HG03025 (cell line): Measurements from ENCODE around the gene ZBBX.

Experiments
- ATAC-seq: cut with Tn5 transposase; IDR thresholded peaks from one replicate; pipeline ENCODE4 v1.9.1; 2021; ENCODE audit warnings: mild to moderate bottlenecking, moderate library complexity; ENCODE audit not compliant: unreplicated experiment, low FRiP score

The ZBBX gene

DNA sequence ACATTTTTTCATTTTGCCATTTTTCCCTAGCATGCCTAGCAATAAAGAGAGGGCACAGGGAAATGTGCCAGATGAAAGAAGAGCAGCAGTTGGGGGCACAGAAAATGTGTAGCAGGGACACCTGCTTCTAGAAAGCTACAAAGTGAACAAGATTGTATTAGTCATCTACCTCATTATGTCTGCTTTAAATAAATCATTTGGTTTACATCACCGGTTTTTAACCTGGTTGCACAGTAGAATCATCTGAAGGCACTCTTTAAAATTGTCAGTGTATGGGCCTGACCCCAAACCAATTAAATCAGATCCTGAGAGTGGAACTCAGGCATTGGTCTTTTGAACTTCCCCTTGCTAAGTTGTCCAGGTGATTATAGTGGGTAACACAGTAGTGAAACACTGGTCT, 73.8 kb downstream of the ZBBX start:
- ATAC-seq: no peak

- ATAC-seq: no peak
Observed at GRCh38 chr3:167305340-167305890, 74.7 kb downstream of the ZBBX start.

- ATAC-seq: no peak
Observed at GRCh38 chr3:167304077-167304476, 76.0 kb downstream of the ZBBX start.

DNA sequence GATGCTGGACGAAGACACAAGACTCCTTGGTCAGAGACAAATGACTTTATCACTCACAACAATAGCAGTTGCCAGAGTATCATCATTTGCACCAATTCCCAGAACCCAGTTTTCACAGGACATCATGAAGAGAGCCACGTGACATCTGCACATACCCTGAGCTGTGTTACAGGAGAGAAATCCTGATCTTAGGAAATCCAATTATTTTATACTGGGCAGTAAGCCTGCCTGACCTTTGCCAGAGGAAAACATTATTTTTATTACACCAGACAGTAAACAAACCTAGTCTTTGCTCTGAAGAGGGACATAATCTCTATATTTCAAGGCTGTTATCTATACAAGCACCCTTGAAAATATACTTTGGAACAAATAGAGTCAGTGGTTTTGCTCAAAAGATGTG, 77.4 kb downstream of the ZBBX start:
- ATAC-seq: no peak

DNA sequence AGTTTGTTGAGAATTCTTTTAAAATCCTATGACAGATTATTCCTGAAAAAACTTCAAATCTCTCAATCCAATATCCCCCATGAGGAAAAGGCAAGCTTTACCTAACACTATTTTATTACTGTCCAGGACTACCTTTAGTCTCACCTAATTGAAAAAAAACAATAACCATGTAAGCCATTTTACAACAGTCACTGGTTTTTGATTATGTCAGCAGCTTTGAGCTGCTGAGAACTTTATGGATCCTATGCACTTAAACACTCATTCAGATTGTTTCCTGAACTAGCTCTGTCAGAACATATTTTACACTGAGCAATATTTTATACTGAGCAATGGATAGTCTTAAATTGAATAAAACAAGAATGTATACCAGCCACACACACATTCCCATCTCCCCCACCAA, 79.9 kb downstream of the ZBBX start:
- no peak for ATAC-seq

DNA sequence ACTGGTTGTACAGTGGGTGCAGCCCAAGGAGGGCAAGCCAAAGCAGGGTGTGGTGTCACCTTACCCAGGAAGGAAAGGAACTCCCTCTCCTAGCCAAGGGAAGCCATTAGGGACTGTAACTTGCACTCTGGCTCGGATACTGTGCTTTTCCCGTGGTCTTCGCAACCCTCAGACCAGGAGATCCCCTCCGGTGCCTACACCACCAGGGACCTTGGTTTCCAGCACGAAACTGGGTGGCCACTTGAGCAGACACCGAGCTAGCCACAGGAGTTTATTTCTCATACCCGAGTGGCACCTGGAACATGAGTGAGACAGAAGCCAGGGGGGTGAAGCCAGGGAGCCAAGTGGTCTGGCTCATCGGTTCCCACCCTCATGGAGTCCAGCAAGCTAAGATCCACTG, 90.7 kb downstream of the ZBBX start:
- no peak for ATAC-seq

GRCh38 chr3:167288737-167289136, 91.4 kb downstream of the ZBBX start:
- ATAC-seq: no peak

DNA sequence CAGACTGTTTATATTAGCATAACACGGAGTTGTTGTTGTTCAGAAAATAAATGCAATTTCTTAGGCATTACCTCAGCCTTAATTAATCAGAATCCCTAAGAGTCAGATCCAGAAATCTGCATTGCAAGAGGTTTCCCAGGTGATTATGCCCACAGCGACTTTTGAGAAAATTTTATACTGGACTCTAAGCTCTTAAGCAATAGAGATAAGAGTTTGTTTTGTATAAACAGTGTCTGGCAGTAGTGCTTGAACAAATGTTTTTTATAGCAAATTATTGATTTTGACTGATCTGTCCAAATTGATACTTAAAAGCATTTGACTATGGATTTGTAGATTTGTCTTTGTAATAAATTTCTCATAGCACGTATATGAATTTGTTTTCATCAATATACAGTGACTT, 92.8 kb downstream of the ZBBX start:
- ATAC-seq: no peak

GRCh38 chr3:167274141-167274874, 105.8 kb downstream of the ZBBX start:
- no peak for ATAC-seq

DNA sequence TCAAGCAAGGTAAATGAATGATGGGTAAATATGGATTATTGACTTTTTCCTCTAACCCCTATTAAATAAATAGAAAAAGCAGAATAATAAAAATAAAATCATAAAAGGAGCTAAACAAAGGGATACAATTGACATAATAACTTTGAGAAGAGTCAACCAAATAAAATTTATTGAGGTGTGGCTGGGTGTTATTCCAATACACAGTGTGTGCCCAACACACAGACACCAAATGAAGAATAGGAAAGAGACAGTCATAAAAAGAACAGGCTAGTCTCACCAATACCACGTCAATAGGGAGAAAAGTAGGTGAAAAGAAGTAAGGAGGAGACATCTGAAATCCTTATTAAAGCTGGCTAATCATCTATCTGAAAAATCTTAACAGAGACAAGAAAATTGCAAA, 127.1 kb downstream of the ZBBX start:
- ATAC-seq: no peak

DNA sequence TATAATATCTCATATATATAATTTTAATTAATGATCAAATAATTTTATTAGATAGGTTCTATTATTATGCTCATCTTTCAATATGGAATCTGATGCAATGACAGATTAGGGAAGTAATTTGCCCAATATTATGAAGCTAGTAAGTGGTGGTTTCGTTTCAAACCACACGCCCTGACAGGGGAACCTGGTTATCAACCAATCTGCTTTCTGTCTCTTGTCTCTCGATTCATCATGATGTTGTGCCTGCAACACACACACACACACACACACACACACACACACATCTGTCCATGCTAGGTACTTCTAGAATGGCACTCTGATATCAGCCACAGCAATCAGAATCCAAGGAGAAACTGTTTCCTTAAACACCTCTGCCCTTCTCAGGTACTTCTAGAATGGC, 128.4 kb downstream of the ZBBX start:
- ATAC-seq: no peak

- no peak for ATAC-seq
Observed at GRCh38 chr3:167246252-167246651, 133.8 kb downstream of the ZBBX start.

GRCh38 chr3:167241048-167241845, 138.8 kb downstream of the ZBBX start:
- no peak for ATAC-seq

GRCh38 chr3:167228135-167228534, 152.0 kb downstream of the ZBBX start:
- ATAC-seq: no peak

DNA sequence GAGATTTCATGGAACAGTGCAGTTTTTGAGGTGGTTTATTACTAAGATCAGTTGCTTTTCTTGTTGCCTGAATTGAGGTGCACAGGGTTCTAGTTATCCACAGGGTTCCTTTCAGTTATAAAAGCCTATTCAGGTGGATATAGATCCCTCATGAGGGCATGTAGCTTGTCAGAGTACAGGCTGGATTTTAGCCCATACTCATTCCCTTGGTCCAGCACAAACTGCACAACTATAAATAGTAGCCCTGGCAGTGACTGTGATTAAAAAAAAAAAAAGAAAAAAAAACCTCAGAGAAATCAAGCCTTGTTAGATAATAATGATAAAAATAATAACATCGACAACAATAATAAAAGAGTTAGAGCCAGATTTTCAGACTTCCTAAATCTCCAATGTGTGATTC, 154.3 kb downstream of the ZBBX start:
- ATAC-seq: no peak

DNA sequence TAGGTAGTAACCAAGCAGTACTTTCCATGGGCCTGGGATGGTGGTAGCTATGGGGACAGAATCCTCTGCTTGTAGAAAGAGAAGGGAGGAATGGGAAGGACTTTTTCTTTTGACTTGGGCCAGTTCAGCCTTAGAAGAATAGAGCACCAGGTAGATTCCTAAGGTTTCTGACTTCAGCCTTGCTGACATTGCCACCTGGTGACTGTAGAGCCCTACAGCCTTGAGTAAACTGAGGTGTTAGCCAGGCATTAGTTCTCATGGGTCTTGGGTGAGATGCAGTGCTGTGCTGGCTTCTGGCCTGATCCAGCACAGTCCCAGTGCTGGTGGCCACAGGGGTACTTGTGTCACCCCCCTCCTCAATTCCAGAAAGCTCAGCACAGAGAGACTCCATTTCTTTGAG, 171.1 kb downstream of the ZBBX start:
- ATAC-seq: no peak

- no peak for ATAC-seq
Observed at GRCh38 chr3:167203062-167203461, 177.0 kb downstream of the ZBBX start.

- ATAC-seq: no peak
Observed at GRCh38 chr3:167198949-167199600, 181.0 kb downstream of the ZBBX start.
